ENCODE data around the gene MEIKIN.
"Not testable (repeated sequence)": the region's sequence is repeated elsewhere in the genome, so short reads cannot be mapped to it uniquely, and the experiment has no call there.

- TF ChIP-seq CTCF (IDR thresholded peaks at IDR 0.05; ENCODE audit: poor library complexity, severe bottlenecking); POLR2AphosphoS5 (IDR thresholded peaks at IDR 0.05); EZH2 (IDR thresholded peaks at IDR 0.05; ENCODE audit: borderline replicate concordance, insufficient read depth, low read length, poor library complexity, severe bottlenecking); MXI1 (conservative IDR thresholded peaks at IDR 0.05; ENCODE audit: poor library complexity, severe bottlenecking); EP300 (conservative IDR thresholded peaks at IDR 0.05; ENCODE audit: poor library complexity, severe bottlenecking); RAD21 (conservative IDR thresholded peaks at IDR 0.05); TAF1 (IDR thresholded peaks at IDR 0.05; ENCODE audit: low read depth): not testable (repeated sequence)
- TF ChIP-seq, protein P1, sequence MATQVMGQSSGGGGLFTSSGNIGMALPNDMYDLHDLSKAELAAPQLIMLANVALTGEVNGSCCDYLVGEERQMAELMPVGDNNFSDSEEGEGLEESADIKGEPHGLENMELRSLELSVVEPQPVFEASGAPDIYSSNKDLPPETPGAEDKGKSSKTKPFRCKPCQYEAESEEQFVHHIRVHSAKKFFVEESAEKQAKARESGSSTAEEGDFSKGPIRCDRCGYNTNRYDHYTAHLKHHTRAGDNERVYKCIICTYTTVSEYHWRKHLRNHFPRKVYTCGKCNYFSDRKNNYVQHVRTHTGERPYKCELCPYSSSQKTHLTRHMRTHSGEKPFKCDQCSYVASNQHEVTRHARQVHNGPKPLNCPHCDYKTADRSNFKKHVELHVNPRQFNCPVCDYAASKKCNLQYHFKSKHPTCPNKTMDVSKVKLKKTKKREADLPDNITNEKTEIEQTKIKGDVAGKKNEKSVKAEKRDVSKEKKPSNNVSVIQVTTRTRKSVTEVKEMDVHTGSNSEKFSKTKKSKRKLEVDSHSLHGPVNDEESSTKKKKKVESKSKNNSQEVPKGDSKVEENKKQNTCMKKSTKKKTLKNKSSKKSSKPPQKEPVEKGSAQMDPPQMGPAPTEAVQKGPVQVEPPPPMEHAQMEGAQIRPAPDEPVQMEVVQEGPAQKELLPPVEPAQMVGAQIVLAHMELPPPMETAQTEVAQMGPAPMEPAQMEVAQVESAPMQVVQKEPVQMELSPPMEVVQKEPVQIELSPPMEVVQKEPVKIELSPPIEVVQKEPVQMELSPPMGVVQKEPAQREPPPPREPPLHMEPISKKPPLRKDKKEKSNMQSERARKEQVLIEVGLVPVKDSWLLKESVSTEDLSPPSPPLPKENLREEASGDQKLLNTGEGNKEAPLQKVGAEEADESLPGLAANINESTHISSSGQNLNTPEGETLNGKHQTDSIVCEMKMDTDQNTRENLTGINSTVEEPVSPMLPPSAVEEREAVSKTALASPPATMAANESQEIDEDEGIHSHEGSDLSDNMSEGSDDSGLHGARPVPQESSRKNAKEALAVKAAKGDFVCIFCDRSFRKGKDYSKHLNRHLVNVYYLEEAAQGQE (IDR thresholded peaks at IDR 0.05; ENCODE audit: borderline replicate concordance), result not testable (repeated sequence)
Measured at GRCh38 chr5:131778141-131778540, 167.3 kb downstream of the MEIKIN start.

All from neural cell (in vitro differentiated cells).